Mesendoderm (in vitro differentiated cells): ENCODE results near the gene MAP2K7.

Source experiments
- DNase-seq: peaks from one replicate; pipeline ENCODE4 v3.0.0; 2013
- H2AK5ac ChIP-seq: 2 replicates; pipeline ENCODE4 v1.6.1; 2013; ENCODE audit warnings: low read length, inconsistent platforms
- H2BK120ac ChIP-seq: 2 replicates; pipeline ENCODE4 v1.6.1; 2013; ENCODE audit warnings: low read depth, mild to moderate bottlenecking, low read length, moderate library complexity, mixed read lengths
- H2BK15ac ChIP-seq: replicated peaks from 2 replicates; pipeline ENCODE4 v1.6.1; 2013; ENCODE audit warnings: low read depth, mild to moderate bottlenecking, moderate library complexity
- H2BK5ac ChIP-seq: 2 replicates; pipeline ENCODE4 v1.6.1; 2013; ENCODE audit warnings: low read length, inconsistent platforms
- H3K18ac ChIP-seq: 2 replicates; pipeline ENCODE4 v1.6.1; 2013; ENCODE audit warnings: mild to moderate bottlenecking, low read length, mixed read lengths
- H3K23ac ChIP-seq: one replicate; pipeline ENCODE4 v1.6.1; 2013; ENCODE audit warnings: low read length
- H3K27ac ChIP-seq: 2 replicates; pipeline ENCODE4 v1.5.1; 2013; ENCODE audit warnings: low read depth, mild to moderate bottlenecking, inconsistent platforms, low read length, moderate library complexity
- H3K27me3 ChIP-seq: 2 replicates; pipeline ENCODE4 v1.6.1; 2013; ENCODE audit warnings: low read length, control low read depth, mild to moderate bottlenecking, inconsistent platforms; ENCODE audit not compliant: insufficient read depth, poor library complexity
- H3K36me3 ChIP-seq: 2 replicates; pipeline ENCODE4 v1.6.1; 2013; ENCODE audit warnings: low read length, inconsistent platforms; ENCODE audit not compliant: control insufficient read depth, insufficient read depth
- H3K4ac ChIP-seq: one replicate; pipeline ENCODE4 v1.6.1; 2013; ENCODE audit warnings: low read depth, mild to moderate bottlenecking, low read length, moderate library complexity
- H3K4me1 ChIP-seq: 2 replicates; pipeline ENCODE4 v1.6.1; 2013; ENCODE audit warnings: low read depth, low read length, inconsistent platforms; ENCODE audit not compliant: control insufficient read depth
- H3K4me2 ChIP-seq: 2 replicates; pipeline ENCODE4 v1.6.1; 2013; ENCODE audit warnings: low read length
- H3K4me3 ChIP-seq: 2 replicates; pipeline ENCODE4 v1.5.1; 2013; ENCODE audit warnings: mild to moderate bottlenecking, low read length
- H3K56ac ChIP-seq: one replicate; pipeline ENCODE4 v1.6.1; 2013; ENCODE audit warnings: low read length
- H3K79me1 ChIP-seq: 2 replicates; pipeline ENCODE4 v1.6.1; 2013; ENCODE audit warnings: low read length, inconsistent platforms
- H3K79me2 ChIP-seq: 2 replicates; pipeline ENCODE4 v1.6.1; 2013; ENCODE audit warnings: mild to moderate bottlenecking, low read length; ENCODE audit not compliant: control insufficient read depth, insufficient read depth
- H3K9ac ChIP-seq: 2 replicates; pipeline ENCODE4 v1.6.1; 2013; ENCODE audit warnings: low read length, inconsistent platforms
- H4K5ac ChIP-seq: one replicate; pipeline ENCODE4 v1.6.1; 2013; ENCODE audit warnings: low read length
- H4K8ac ChIP-seq: one replicate; pipeline ENCODE4 v1.6.1; 2013; ENCODE audit warnings: low read depth, mild to moderate bottlenecking, control low read depth, low read length, moderate library complexity
- WGBS: extraction: QIAGEN DNeasy Blood & Tissue Kit; methylation state at CpG from one replicate; pipeline ENCODE4 v1.1.7; 2013; ENCODE audit warnings: low lambda C conversion rate, missing lambda C conversion rate; ENCODE audit not compliant: insufficient coverage; ENCODE audit errors: extremely low coverage; 5-methylcytosine and 5-hydroxymethylcytosine counted together

The MAP2K7 gene

DNA sequence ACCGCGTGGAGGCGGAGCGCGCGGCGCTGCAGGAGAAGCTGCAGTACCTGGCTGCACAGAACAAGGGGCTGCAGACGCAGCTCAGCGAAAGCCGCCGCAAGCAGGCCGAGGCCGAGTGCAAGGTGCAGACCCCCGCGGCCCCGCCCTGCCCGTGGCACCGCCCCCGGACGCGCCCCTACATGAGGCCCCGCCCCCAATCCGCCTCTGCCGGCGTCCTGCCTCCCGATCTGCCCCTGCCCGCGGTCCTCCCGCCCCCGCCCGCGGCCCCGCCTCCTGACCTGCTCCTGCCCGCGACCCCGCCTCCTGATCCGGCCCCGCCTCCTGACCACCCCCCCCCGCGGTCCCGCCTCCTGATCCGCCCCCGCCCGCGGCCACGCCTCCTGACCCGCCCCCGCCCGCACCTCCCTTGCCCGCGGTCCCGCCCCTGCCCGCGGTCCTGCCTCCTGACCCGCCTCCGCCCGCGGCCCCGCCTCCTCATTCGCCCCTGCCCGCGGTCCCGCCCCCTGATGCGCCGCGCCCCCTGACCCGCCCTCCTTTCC is 41.2 kb upstream of the MAP2K7 start:
- Histone ChIP-seq H3K4me1 (peaks cover 2% of the 10 kb centered on the region), H3K4ac (no peak overlapping the region), H2AK5ac (no peak overlapping the region), H4K5ac (no peak overlapping the region), H3K27ac (no peak overlapping the region), H3K27me3 (peaks cover 15% of the 10 kb centered on the region), H3K79me1 (no peaks in the 10 kb centered on the region), H4K8ac (no peak overlapping the region), H3K4me3 (no peak overlapping the region), H2BK5ac (no peak overlapping the region), H2BK120ac (no peak overlapping the region), H3K18ac (no peak overlapping the region), H3K23ac (no peak overlapping the region), H3K36me3 (no peaks in the 10 kb centered on the region), H2BK15ac (no peak overlapping the region), H3K56ac (peak overlapping the region; percentile 67), H3K79me2 (no peaks in the 10 kb centered on the region), H3K9ac (peak overlapping the region; percentile 36), H3K4me2 (peak overlapping the region; percentile 87)
- no CpG with 5 or more reads among the region's 67 CpGs for WGBS
- DNase-seq: peak; percentile 92

DNA sequence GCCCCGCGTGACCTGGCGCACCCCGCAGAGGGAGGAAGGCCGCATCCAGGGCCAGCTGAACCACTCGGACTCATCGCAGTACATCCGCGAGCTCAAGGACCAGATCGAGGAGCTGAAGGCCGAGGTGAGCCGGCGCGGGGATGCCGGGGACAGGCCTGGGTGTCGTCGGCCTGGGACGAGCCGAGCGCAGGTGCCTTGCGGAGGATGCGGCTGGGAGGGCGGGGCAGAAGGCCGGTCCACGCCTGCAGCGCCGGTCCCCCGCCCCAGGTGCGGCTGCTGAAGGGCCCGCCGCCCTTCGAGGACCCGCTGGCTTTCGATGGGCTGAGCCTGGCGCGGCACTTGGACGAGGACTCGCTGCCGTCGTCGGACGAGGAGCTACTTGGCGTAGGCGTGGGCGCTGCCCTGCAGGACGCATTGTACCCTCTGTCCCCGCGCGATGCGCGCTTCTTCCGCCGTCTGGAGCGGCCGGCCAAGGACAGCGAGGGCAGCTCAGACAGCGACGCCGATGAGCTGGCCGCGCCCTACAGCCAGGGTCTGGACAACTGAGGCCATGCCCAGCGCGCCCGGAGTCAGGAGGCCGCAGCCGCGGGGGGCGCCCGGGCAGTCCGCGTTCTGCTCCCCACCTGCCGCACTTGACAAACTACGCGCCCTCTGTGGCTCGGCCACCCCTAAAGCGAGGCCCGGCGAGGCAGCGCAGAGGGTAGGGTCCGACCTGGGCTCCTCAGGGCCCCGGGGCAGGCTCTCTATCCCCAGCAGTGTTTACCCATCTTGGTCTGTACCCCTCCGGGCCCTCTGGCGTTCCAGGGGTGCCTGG is 40.3 kb upstream of the MAP2K7 start:
- Histone ChIP-seq H3K27me3 (peaks cover 15% of the 10 kb centered on the region), H3K56ac (no peak overlapping the region), H3K9ac (no peak overlapping the region), H2AK5ac (no peak overlapping the region), H3K27ac (no peak overlapping the region), H4K5ac (no peak overlapping the region), H3K23ac (peak overlapping the region; percentile 3), H3K79me1 (no peaks in the 10 kb centered on the region), H3K4me1 (peaks cover 2% of the 10 kb centered on the region), H3K4me3 (no peak overlapping the region), H3K18ac (no peak overlapping the region), H4K8ac (no peak overlapping the region), H2BK120ac (no peak overlapping the region), H2BK5ac (no peak overlapping the region), H3K4me2 (no peak overlapping the region), H3K4ac (no peak overlapping the region), H3K79me2 (no peaks in the 10 kb centered on the region), H3K36me3 (no peaks in the 10 kb centered on the region), H2BK15ac (no peak overlapping the region)
- no CpG with 5 or more reads among the region's 83 CpGs for WGBS
- DNase-seq: peak; percentile 57

DNA sequence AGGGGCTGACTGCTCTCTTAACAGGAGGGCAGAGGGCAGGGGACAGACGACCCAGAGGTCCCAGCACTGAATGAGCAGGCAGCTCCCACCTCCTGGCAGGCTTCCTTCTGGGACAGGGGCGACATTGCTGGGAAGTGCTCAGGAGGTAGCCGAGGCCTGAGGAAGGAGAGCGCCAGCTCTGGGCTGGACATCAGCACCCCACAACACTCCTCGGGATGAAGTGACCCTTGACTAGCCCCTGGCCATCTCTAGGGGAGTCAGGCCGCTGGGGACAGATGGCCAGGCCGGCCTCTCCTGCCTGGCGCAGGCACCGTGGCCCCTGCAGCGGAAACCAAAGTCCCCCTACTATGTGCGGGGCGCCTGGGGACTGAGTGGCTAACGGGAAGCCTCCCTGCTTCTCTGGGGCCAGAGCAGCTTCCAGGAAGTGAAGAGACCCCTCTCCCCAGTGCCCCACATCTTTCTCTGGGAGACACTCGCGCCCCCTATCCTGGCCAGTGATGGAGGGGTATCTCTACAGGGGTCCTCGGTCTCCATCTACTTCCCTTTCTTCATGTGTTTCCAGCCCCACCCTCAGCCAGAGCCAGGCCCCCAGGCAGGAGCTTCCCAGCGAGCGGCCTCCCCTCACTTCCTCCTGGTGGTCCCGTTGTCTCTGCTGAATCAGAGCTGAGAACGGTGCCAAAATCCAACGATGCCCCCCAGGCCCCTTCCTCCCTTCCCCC is 39.5 kb upstream of the MAP2K7 start:
- H3K27ac ChIP-seq: no peak overlapping the region

DNA sequence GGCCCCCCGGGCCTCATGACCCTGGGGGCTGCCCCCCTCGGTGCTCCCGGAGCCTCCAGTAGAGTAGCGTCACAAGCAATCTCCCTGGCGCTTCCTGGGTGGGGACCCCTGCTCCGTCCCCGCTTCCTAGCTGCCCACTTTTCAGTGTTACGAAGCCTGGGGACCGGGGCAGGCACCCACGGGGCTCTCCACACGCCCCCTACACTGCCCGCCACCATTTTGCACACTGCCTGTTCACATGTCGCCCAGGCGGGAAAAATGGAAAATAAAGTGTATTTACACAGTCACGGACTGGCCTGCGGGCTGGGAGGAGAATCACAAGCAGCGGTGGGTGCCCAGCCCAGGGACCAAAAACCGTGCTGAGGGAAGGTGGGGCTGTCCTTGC is 39.0 kb upstream of the MAP2K7 start:
- H4K8ac ChIP-seq: no peak overlapping the region
- H2BK120ac ChIP-seq: no peak overlapping the region
- peaks cover 15% of the 10 kb centered on the region for H3K27me3 ChIP-seq
- no peak overlapping the region for H3K4ac ChIP-seq
- H2BK15ac ChIP-seq: no peak overlapping the region
- H3K18ac ChIP-seq: no peak overlapping the region
- DNase-seq: no peak
- no peak overlapping the region for H3K56ac ChIP-seq
- H2BK5ac ChIP-seq: no peak overlapping the region
- no peak overlapping the region for H3K23ac ChIP-seq
- H3K9ac ChIP-seq: no peak overlapping the region
- no CpG with 5 or more reads among the region's 18 CpGs for WGBS
- no peak overlapping the region for H3K27ac ChIP-seq
- no peak overlapping the region for H3K4me3 ChIP-seq
- no peaks in the 10 kb centered on the region for H3K36me3 ChIP-seq
- H3K4me1 ChIP-seq: peaks cover 2% of the 10 kb centered on the region
- no peak overlapping the region for H2AK5ac ChIP-seq
- no peak overlapping the region for H3K4me2 ChIP-seq
- H3K79me1 ChIP-seq: no peaks in the 10 kb centered on the region
- no peak overlapping the region for H4K5ac ChIP-seq
- H3K79me2 ChIP-seq: no peaks in the 10 kb centered on the region

More for the DNA sequence above, 39.5 kb upstream of the MAP2K7 start:
- H3K4me3 ChIP-seq: no peak overlapping the region
- DNase-seq: no peak
- H3K79me2 ChIP-seq: no peaks in the 10 kb centered on the region
- peaks cover 15% of the 10 kb centered on the region for H3K27me3 ChIP-seq
- no peak overlapping the region for H2BK120ac ChIP-seq
- H3K23ac ChIP-seq: no peak overlapping the region
- H3K4me1 ChIP-seq: peaks cover 2% of the 10 kb centered on the region
- H4K5ac ChIP-seq: no peak overlapping the region
- no peak overlapping the region for H2AK5ac ChIP-seq
- WGBS: no CpG with 5 or more reads among the region's 21 CpGs
- H3K4ac ChIP-seq: no peak overlapping the region
- H3K79me1 ChIP-seq: no peaks in the 10 kb centered on the region
- H3K4me2 ChIP-seq: no peak overlapping the region
- H3K56ac ChIP-seq: no peak overlapping the region
- H3K36me3 ChIP-seq: no peaks in the 10 kb centered on the region
- no peak overlapping the region for H3K9ac ChIP-seq
- no peak overlapping the region for H4K8ac ChIP-seq
- no peak overlapping the region for H3K18ac ChIP-seq
- no peak overlapping the region for H2BK5ac ChIP-seq
- no peak overlapping the region for H2BK15ac ChIP-seq

DNA sequence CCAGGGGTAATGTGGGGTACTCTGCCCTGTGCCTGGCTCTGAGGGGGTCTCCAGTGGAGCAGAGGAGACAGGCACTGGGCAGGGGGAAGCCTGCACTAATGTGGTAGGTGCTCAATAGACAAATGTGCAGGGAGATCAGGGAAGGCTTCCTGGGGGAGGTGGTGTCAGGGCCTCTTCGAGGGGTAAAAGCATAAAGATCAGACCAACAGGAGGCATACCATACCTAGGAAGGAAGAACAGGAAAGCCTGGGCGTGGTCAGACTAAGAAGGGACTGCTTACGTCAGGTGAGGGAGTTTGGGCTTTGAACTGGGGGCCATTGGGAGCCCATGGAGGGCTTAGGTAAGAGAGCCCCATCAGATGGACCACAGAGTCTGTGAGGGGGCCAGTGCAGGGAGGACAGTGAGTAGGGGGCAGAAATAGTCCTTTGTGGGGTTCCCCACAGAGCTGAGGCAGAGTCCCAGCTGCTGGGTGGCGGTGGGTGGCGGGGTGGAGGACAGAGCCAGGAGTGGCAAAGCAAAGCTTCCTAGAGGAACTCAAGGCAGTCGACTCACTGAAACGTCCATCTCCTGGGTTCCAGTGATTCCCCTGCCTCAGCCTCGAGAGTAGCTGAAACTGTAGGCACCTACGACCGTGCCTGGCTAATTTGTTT is 38.3 kb upstream of the MAP2K7 start:
- no CpG with 5 or more reads among the region's 10 CpGs for WGBS
- no peak overlapping the region for H3K18ac ChIP-seq
- peaks cover 15% of the 10 kb centered on the region for H3K27me3 ChIP-seq

More for the DNA sequence above, 38.3 kb upstream of the MAP2K7 start:
- no peak overlapping the region for H2BK120ac ChIP-seq
- H3K23ac ChIP-seq: no peak overlapping the region
- H3K9ac ChIP-seq: no peak overlapping the region
- no peak overlapping the region for H4K5ac ChIP-seq
- no peak overlapping the region for H3K27ac ChIP-seq
- no peak overlapping the region for H3K56ac ChIP-seq
- H3K4me2 ChIP-seq: no peak overlapping the region
- H2BK15ac ChIP-seq: no peak overlapping the region
- H2AK5ac ChIP-seq: no peak overlapping the region
- no peaks in the 10 kb centered on the region for H3K79me1 ChIP-seq
- no peaks in the 10 kb centered on the region for H3K79me2 ChIP-seq
- no peak overlapping the region for H2BK5ac ChIP-seq
- H4K8ac ChIP-seq: no peak overlapping the region
- DNase-seq: no peak
- peaks cover 2% of the 10 kb centered on the region for H3K4me1 ChIP-seq
- no peak overlapping the region for H3K4me3 ChIP-seq
- H3K4ac ChIP-seq: no peak overlapping the region
- no peaks in the 10 kb centered on the region for H3K36me3 ChIP-seq
